Common myeloid progenitor, CD34-positive (primary cell): ENCODE results near the gene MAP2K2.

Source experiments
- CTCF ChIA-PET: fragments of 350-600 bp; sonication (Branson Sonifier 250); formaldehyde crosslinking; loops from one replicate; lab custom pipeline; 2021; ENCODE audit warnings: antibody characterized with exemption; lab: Charles Lee
- POLR2A ChIA-PET: fragments of 350-600 bp; sonication (Branson Sonifier 250); formaldehyde crosslinking; loops from one replicate; lab custom pipeline; 2021; ENCODE audit warnings: antibody characterized with exemption; lab: Charles Lee
- DNase-seq, 3 donors: peaks; one replicate each; pipeline versions ENCODE4 v3.0.0 to v3.0.0-alpha.2; 2013
- H3K27ac ChIP-seq, 2 experiments: 1 replicate in 1 of 2; 2 replicates in 1 of 2; pipeline ENCODE4 v1.7.0; 2013; ENCODE audit warnings: inconsistent platforms in 2 of 2, low read length in 2 of 2, mild to moderate bottlenecking in 2 of 2, low read depth in 1 of 2, moderate library complexity in 1 of 2; ENCODE audit not compliant: severe bottlenecking in 2 of 2, insufficient read depth in 1 of 2, poor library complexity in 1 of 2
- H3K27me3 ChIP-seq, 5 experiments: replicated peaks in 2 of 5; 1 replicate in 3 of 5; 2 replicates in 2 of 5; pipeline versions ENCODE4 v1.6.1 to v1.7.0; 2013; ENCODE audit warnings: low read length in 4 of 5, mild to moderate bottlenecking in 2 of 5, moderate library complexity in 2 of 5, inconsistent platforms in 1 of 5; ENCODE audit not compliant: insufficient read depth in 5 of 5, control insufficient read depth in 4 of 5
- H3K36me3 ChIP-seq, 4 experiments: 1 replicate in 2 of 4; 2 replicates in 2 of 4; pipeline versions ENCODE4 v1.6.1 to v1.7.0; 2013; ENCODE audit warnings: low read length in 3 of 4, control low read depth in 1 of 4, mild to moderate bottlenecking in 1 of 4; ENCODE audit not compliant: control insufficient read depth in 4 of 4, insufficient read depth in 4 of 4
- H3K4me1 ChIP-seq, 4 experiments: 1 replicate in 3 of 4; 2 replicates in 1 of 4; pipeline versions ENCODE4 v1.6.1 to v1.7.1; 2013; ENCODE audit warnings: low read length in 3 of 4, mild to moderate bottlenecking in 3 of 4, control low read depth in 1 of 4, inconsistent platforms in 1 of 4, moderate library complexity in 1 of 4; ENCODE audit not compliant: control insufficient read depth in 4 of 4, insufficient read depth in 4 of 4; ENCODE audit errors: control extremely low read depth in 1 of 4
- H3K4me3 ChIP-seq, 7 experiments: 1 replicate in 4 of 7; 2 replicates in 3 of 7; pipeline versions ENCODE4 v1.5.1 to v1.7.0; 2013; ENCODE audit warnings: mild to moderate bottlenecking in 7 of 7, low read length in 6 of 7, moderate library complexity in 6 of 7, inconsistent platforms in 2 of 7, low read depth in 2 of 7, control low read depth in 1 of 7; ENCODE audit not compliant: insufficient read depth in 4 of 7, control insufficient read depth in 1 of 7; ENCODE audit errors: extremely low read depth in 1 of 7
- H3K9me3 ChIP-seq, 5 experiments: 1 replicate in 4 of 5; 2 replicates in 1 of 5; pipeline versions ENCODE4 v1.6.1 to v1.7.1; 2013; ENCODE audit warnings: low read length in 4 of 5, mild to moderate bottlenecking in 2 of 5, inconsistent platforms in 1 of 5, low read depth in 1 of 5, moderate library complexity in 1 of 5; ENCODE audit not compliant: control insufficient read depth in 4 of 5, insufficient read depth in 2 of 5; ENCODE audit errors: control extremely low read depth in 1 of 5
- WGBS: methylation state at CpG from one replicate; pipeline ENCODE4 v1.1.5; 2013; ENCODE audit not compliant: insufficient coverage; 5-methylcytosine and 5-hydroxymethylcytosine counted together

Gene MAP2K2

GRCh38 chr19:4071610-4072009 lies 52.3 kb downstream of the MAP2K2 start:
- no peaks in the 10 kb centered on the region for H3K9me3 ChIP-seq
- POLR2A ChIA-PET: no interaction called here

DNA sequence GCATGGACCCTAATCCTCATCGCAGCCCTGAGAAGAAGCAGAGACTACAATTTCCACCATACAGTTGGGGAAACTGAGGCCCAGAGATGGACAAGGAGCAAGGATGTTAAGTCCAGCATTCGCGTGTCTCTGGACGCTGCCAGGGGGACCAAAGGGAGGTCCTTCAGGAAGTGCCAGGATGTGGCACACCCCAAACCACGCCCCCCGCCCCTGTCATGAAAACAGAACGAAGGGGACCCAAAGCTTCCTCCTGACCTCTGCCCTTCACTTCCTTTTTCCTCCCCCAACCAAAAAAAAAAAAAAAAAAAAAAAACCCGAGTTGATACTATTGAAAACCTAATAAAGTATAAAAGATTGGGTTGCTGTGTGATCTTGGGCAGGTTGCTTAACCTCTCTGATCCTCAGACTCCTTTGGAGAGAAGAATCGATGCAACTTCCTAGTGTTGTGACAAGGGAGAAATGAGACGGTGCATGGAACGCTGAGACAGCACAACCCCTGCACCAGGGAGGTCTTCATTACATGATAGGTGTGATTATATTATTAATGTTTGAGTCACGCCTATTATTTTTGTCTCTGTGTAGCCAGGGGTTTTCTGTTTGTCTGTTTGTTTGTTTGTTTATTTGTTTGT lies 54.5 kb downstream of the MAP2K2 start:
- H3K9me3 ChIP-seq: no peaks in the 10 kb centered on the region
- WGBS: 25% methylated on average over 7 of the region's 12 CpGs
- CTCF ChIA-PET: interaction anchor here (0.6 kb wide), 1 partner anchor 36 kb away, joined by 3 read pairs; no protein-coding TSS in a partner anchor
- H3K4me1 ChIP-seq: peaks cover 0 to 22% (median 17%) of the 10 kb centered on the region in 4 experiments
- H3K27me3 ChIP-seq: no peaks in the 10 kb centered on the region
- POLR2A ChIA-PET: no interaction called here
- H3K4me3 ChIP-seq: peak overlapping the region in 2 of 7 experiments; percentile 3 to 29
- no peaks in the 10 kb centered on the region for H3K36me3 ChIP-seq
- peak in 1 of 3 donors; percentile 51 for DNase-seq
- H3K27ac ChIP-seq: no peak overlapping the region

More at GRCh38 chr19:4071610-4072009, 52.3 kb downstream of the MAP2K2 start:
- CTCF ChIA-PET: interaction anchor here (0.6 kb wide), 1 partner anchor 21 kb away, joined by 3 read pairs; no protein-coding TSS in a partner anchor
- Histone ChIP-seq H3K27me3 (no peaks in the 10 kb centered on the region), H3K4me1 (peaks cover 0 to 27% (median 17%) of the 10 kb centered on the region in 4 experiments), H3K4me3 (no peak overlapping the region), H3K27ac (no peak overlapping the region), H3K36me3 (no peaks in the 10 kb centered on the region)
- no peak for DNase-seq
- WGBS: 91% methylated on average over 2 of the region's 3 CpGs

DNA sequence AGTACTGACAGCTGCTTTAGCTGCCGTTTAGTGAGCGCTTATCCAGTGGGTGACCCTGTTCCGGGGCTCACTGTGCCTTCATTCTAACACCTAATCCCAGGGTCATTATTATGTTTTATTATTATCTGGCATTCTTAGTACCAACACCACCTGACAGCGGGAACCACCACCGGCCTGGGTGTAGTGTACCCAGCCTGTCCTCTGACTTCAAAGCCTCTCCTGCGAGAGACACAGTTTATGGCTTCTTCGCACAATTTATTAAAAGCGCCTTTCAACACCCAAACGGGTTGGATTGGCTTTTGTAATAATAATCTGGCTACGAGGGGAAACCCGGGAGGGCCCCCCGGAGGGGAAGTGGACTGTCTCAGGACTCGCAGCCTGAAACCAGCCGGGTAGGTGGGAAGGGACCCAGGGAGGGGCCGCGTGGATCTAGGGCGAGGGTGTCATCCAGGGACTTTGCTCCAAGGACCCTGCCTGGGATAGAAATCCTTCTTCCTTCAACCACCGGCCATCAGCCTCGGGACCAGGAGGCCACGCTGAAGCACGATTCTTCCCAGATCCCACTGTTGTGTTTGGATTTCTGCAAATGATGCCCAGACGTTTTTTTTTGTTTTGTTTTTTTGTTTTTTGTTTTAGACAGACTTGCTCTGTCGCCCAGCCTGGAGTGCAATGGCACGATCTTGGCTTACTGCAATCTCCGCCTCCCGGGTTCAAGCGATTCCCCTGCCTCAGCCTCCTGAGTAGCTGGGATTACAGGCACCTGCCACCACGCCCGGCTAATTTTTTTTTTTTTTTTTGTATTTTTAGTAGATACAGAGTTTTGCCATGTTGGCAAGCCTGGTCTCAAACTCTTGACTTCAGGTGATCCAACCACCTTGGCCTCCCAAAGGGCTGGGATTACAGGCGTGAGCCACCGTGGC lies 55.6 kb downstream of the MAP2K2 start:
- Histone ChIP-seq H3K4me3 (peak overlapping the region; percentile 54 to 84 (median 77)), H3K27ac (peak overlapping the region in 1 of 2 experiments; percentile 77), H3K4me1 (peaks cover 0 to 33% (median 29%) of the 10 kb centered on the region in 4 experiments), H3K9me3 (no peaks in the 10 kb centered on the region), H3K36me3 (peaks cover 0 to 4% (median under 1%) of the 10 kb centered on the region in 4 experiments), H3K27me3 (no peaks in the 10 kb centered on the region)
- WGBS: 1% methylated on average over 15 of the region's 31 CpGs
- POLR2A ChIA-PET: interaction anchor here (0.9 kb wide), 1 partner anchor 83 kb away, joined by 3 read pairs; the partner anchor contains the start of gene EEF2
- CTCF ChIA-PET: no interaction called here
- DNase-seq: peak in 2 of 3 donors; percentile 37 to 54

- Histone ChIP-seq H3K27me3 (no peaks in the 10 kb centered on the region), H3K27ac (peak overlapping the region in 1 of 2 experiments; percentile 77), H3K4me3 (peak overlapping the region; percentile 54 to 84 (median 77)), H3K4me1 (peaks cover 0 to 41% (median 33%) of the 10 kb centered on the region in 4 experiments), H3K9me3 (no peaks in the 10 kb centered on the region), H3K36me3 (peaks cover 0 to 12% (median 5%) of the 10 kb centered on the region in 4 experiments)
- DNase-seq: peak; percentile 63 to 79 (median 68)
- ChIA-PET POLR2A (interaction anchor here (1.0 to 1.3 kb wide), 2 partner anchors 17 to 42 kb away, joined by 3 to 4 read pairs; no protein-coding TSS in a partner anchor), CTCF (no interaction called here)
- WGBS: 0% methylated on average over 14 of the region's 58 CpGs
Measured at GRCh38 chr19:4067396-4068046, 56.4 kb downstream of the MAP2K2 start.

DNA sequence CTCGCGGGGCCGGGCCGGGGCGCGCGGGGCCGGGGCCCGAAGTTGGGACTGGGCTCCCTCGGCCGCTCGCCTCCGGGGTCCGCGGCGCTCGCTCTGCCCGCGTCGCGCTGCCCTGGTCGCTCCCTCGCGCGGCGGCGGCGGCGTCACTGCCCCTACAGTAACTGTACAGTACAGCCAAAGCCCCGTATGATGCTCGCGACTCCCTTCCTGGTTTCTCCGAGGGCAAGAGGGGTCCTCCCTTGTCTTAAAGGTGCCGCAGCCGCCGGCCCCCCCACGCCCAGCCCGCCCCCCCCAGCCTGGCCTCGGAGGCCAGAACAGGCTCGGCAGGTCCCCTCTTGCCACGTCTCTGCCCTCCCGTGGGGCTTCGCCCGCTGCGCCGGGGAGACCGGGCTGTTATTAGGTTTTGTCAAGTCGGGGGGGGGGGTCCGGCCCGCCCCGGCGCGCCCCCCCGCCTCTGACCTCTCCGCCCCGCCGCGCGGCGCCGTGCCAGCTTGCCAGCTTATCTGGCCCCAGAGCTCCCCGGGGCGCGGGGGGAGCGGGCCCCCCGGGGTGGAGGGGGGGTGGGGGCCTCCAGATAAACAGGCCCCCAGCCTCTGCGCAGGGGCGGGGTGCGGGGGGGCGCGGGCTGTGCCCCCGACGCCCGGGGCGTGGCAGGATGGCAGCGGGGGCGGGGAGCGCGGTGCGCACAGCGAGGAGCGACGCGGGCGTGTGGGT lies 57.1 kb downstream of the MAP2K2 start, which contains the start of gene ZBTB7A:
Gene ZBTB7A, minus strand, starts transcription at position 218 of the 714 bp plus-strand sequence. CDS start 11,667 bp downstream, outside the sequence.
- peak within 1 kb of the TSS in 1 of 2 experiments; percentile 77 for H3K27ac ChIP-seq
- H3K36me3 ChIP-seq: peaks cover 0 to 19% (median 8%) of the 10 kb centered on the region in 4 experiments
- DNase-seq: peak; percentile 91 to 97 (median 94)
- no peaks in the 10 kb centered on the region for H3K27me3 ChIP-seq
- ChIA-PET POLR2A (interaction anchor here (0.6 to 1.3 kb wide), 3 partner anchors 17 to 42 kb away, joined by 3 to 4 read pairs (median 3); no protein-coding TSS in a partner anchor), CTCF (no interaction called here)
- peaks cover 0 to 42% (median 35%) of the 10 kb centered on the region in 4 experiments for H3K4me1 ChIP-seq
- WGBS: 0% methylated on average over 38 of the region's 85 CpGs
- peak within 1 kb of the TSS; percentile 57 to 84 (median 77) for H3K4me3 ChIP-seq
- H3K9me3 ChIP-seq: no peaks in the 10 kb centered on the region

- Histone ChIP-seq H3K4me3 (peak overlapping the region; percentile 57 to 84 (median 77)), H3K4me1 (peaks cover 0 to 43% (median 38%) of the 10 kb centered on the region in 4 experiments), H3K27ac (peak overlapping the region in 1 of 2 experiments; percentile 77), H3K9me3 (no peaks in the 10 kb centered on the region), H3K27me3 (no peaks in the 10 kb centered on the region), H3K36me3 (peaks cover 0 to 22% (median 8%) of the 10 kb centered on the region in 4 experiments)
- 0% methylated on average over 7 of the region's 31 CpGs for WGBS
- POLR2A ChIA-PET: interaction anchor here (0.6 kb wide), 2 partner anchors 23 to 72 kb away, joined by 3 read pairs; no protein-coding TSS in a partner anchor
- CTCF ChIA-PET: no interaction called here
- DNase-seq: no peak
Measured at GRCh38 chr19:4066176-4066606, 57.7 kb downstream of the MAP2K2 start.
